HAP-1 (cell line): ENCODE data around the gene TNP1.

ENCODE experiments used
- DNase-seq, 2 experiments: peaks; one replicate each; pipeline ENCODE4 v3.0.0-alpha.2; 2016 to 2020; ENCODE audit warnings: low spot score in 2 of 2
- H3K27me3 ChIP-seq: fragments of 250-450 bp; sonication (Bioruptor Pico); 2 replicates; pipeline ENCODE4 v1.5.1; 2020; ENCODE audit warnings: low read depth, mild to moderate bottlenecking, moderate library complexity
- H3K36me3 ChIP-seq: fragments of 250-450 bp; sonication (Bioruptor Pico); replicated peaks from 2 replicates; pipeline ENCODE4 v1.5.1; 2020; ENCODE audit warnings: mild to moderate bottlenecking
- H3K4me1 ChIP-seq: fragments of 250-450 bp; sonication (Bioruptor Pico); 2 replicates; pipeline ENCODE4 v1.5.1; 2020; ENCODE audit warnings: mild to moderate bottlenecking
- H3K4me3 ChIP-seq: fragments of 250-450 bp; sonication (Bioruptor Pico); 2 replicates; pipeline ENCODE4 v1.5.1; 2020; ENCODE audit warnings: mild to moderate bottlenecking, moderate library complexity
- H3K9me3 ChIP-seq: fragments of 250-450 bp; sonication (Bioruptor Pico); 2 replicates; pipeline ENCODE4 v1.5.1; 2020; ENCODE audit warnings: mild to moderate bottlenecking, moderate library complexity
- in situ Hi-C: fragments of 300-500 bp; cut with MboI; formaldehyde crosslinking; loops from 3 replicates; pipeline ENCODE4 v1.14.3; 2020; ENCODE audit warnings: low sequenced_read_pairs, inconsistent platforms, mixed read lengths

Gene TNP1

DNA sequence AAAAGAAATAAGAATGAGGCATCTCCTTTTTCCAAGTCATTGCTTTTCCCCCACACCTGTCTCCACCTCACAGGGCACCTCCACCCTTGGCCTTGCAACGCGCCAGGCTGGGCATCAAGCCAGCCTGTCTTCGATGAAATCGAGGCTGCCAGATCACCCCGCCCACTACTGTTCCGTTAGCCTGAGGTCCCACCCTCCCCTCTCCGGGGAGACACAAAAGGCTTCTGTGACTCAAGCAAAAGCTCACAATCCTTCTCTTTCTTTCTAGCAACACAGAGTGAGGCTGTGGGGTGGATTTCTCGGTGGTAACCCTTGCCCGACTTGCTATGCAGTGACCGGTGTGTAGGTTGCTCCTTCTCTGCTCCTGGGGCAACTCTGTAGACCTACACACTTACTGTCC lies 9.9 kb downstream of the TNP1 start:
- Histone ChIP-seq H3K9me3 (no peaks in the 10 kb centered on the region), H3K36me3 (no peaks in the 10 kb centered on the region), H3K4me1 (0 out of 2 replicates have a peak, but pooled peaks cover 2% of the 10 kb centered on the region), H3K27me3 (no peaks in the 10 kb centered on the region), H3K4me3 (no peak overlapping the region)
- peak in 1 of 2 experiments; percentile 48 for DNase-seq
- in situ Hi-C loops, result no loop called here

DNA sequence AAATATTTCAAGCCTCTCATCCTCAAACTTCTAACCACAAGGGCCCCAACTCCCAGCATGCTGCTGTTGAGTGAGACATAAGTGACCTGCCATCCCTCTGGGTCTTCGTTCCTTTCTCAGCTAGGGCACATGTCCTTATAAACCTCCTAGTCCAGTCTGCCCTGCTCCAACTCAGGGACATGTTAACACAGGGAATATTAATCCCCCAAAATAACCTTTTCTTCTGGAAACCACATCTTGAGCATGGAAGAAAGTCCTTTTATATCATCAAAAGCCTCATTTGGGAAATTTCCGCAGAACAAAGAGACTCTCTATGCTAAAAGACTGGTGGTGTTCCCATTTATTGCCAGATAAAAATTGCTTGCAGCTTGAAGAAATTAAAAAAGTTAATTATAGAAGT lies 14.4 kb downstream of the TNP1 start:
- in situ Hi-C loops, result no loop called here
- H3K36me3 ChIP-seq, result no peaks in the 10 kb centered on the region
- no peaks in the 10 kb centered on the region for H3K9me3 ChIP-seq
- H3K27me3 ChIP-seq, result no peaks in the 10 kb centered on the region
- no peaks in the 10 kb centered on the region for H3K4me1 ChIP-seq
- H3K4me3 ChIP-seq, result no peak overlapping the region
- no peak for DNase-seq

DNA sequence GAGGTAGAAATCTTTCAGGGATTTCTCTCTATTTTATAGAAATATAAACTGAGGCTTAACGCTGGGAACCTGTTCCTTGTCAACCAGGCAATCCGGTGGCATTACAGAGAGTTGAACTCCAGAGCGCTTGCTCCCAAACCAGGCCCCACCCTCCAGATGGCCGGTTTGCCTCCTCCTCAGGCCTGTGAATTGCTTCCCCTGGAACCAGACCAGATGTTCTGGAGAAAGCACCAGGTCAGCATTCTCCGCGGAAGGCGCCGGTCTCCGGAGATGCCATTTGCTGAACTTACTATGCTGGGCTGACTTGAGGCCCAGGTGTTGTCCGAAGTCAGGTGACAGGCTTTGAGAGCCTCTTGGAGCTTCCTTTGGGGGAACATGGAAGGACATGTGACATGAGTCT lies 17.2 kb downstream of the TNP1 start:
- DNase-seq, result no peak
- H3K36me3 ChIP-seq, result no peaks in the 10 kb centered on the region
- no peaks in the 10 kb centered on the region for H3K4me1 ChIP-seq
- H3K27me3 ChIP-seq, result no peaks in the 10 kb centered on the region
- H3K4me3 ChIP-seq, result no peak overlapping the region
- in situ Hi-C loops, result no loop called here
- H3K9me3 ChIP-seq, result no peaks in the 10 kb centered on the region

DNA sequence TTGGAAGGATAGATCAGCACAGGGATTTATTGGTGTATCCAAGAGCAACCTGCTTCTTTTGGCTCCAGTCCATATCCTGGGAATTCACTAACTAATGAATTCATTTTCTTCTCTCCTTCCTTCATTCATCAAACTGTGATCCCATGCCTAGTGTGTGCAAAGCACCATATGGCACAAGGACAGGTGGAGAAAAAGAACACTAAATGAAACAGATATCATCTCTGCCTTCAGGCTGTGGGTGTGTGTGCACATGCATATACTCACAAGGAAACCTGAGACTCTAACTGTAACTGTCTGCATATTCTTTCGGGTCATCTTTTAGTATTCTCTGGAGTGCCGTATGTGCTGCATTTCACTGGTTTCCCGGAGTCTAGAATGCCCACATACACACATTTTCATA lies 20.2 kb downstream of the TNP1 start:
- Histone ChIP-seq H3K9me3 (no peaks in the 10 kb centered on the region), H3K4me3 (no peak overlapping the region), H3K27me3 (no peaks in the 10 kb centered on the region), H3K36me3 (no peaks in the 10 kb centered on the region), H3K4me1 (no peaks in the 10 kb centered on the region)
- in situ Hi-C loops, result no loop called here
- no peak for DNase-seq

DNA sequence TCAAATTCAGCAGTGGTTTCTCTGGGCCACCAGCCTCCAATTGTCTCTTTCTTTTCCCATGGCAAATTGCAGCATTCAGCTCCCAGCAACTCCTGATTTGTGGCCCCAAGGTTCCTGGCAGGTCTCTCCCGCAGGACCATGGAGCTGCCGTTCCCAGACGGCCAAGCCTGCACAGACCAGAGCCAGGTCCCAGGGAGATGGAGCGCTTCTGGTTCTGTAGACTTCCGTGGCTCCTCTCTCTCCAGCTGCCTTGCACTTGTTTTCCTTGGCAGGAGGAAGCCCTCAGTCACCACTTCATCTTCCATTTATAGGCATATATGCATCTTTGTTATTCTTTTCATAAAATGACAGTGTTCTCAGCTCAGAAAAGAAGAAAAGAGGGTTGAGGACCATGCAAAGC lies 21.7 kb downstream of the TNP1 start:
- no peak for DNase-seq
- H3K9me3 ChIP-seq, result no peaks in the 10 kb centered on the region
- H3K36me3 ChIP-seq, result no peaks in the 10 kb centered on the region
- no peak overlapping the region for H3K4me3 ChIP-seq
- no peaks in the 10 kb centered on the region for H3K27me3 ChIP-seq
- no peaks in the 10 kb centered on the region for H3K4me1 ChIP-seq
- in situ Hi-C loops, result no loop called here

DNA sequence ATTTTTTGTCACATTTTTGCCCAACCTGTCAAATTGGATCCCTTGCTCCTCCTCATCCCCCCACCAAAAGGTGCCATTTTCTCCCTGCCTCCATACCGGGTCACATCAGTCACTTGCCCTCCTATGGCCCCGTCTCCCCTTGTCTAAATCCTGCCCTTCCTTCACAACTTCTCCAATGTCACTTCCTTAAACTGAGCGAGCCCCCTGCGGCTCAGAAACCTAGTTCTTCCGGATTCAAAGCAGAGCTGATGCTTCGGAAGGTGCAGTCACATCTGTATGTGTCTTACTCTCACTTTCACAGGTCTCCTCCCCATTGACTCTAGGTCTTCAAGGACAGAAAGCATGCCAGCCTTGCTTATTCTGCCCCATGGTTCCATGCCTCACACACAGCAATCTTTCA lies 22.1 kb downstream of the TNP1 start:
- H3K27me3 ChIP-seq, result no peaks in the 10 kb centered on the region
- no peak for DNase-seq
- no peaks in the 10 kb centered on the region for H3K4me1 ChIP-seq
- no peaks in the 10 kb centered on the region for H3K9me3 ChIP-seq
- in situ Hi-C loops, result no loop called here
- H3K4me3 ChIP-seq, result no peak overlapping the region
- H3K36me3 ChIP-seq, result no peaks in the 10 kb centered on the region

DNA sequence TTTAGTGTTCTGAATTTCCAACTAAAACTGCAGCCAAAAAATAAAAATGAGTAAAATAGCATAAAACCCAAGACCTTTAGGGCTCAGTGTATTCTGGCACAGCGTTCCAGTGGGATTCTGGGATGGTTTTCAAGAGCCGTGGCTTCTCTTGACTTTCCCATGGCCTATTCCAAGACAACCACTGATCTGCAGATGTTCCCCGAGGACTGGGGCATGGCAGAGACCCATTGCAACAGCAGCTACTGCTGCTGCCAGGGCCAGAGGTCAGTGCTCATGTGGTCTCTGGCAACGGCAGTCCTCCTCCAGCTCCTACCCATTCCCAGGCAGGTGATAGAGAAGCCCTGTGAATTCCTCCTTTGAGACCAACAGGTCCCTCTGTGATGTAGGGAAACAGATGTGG lies 26.8 kb downstream of the TNP1 start:
- in situ Hi-C loops, result no loop called here
- H3K4me1 ChIP-seq, result no peaks in the 10 kb centered on the region
- no peaks in the 10 kb centered on the region for H3K36me3 ChIP-seq
- no peaks in the 10 kb centered on the region for H3K9me3 ChIP-seq
- DNase-seq, result no peak
- H3K27me3 ChIP-seq, result peaks cover 8% of the 10 kb centered on the region; the same call in 1 of the 2 replicates
- H3K4me3 ChIP-seq, result no peak overlapping the region

DNA sequence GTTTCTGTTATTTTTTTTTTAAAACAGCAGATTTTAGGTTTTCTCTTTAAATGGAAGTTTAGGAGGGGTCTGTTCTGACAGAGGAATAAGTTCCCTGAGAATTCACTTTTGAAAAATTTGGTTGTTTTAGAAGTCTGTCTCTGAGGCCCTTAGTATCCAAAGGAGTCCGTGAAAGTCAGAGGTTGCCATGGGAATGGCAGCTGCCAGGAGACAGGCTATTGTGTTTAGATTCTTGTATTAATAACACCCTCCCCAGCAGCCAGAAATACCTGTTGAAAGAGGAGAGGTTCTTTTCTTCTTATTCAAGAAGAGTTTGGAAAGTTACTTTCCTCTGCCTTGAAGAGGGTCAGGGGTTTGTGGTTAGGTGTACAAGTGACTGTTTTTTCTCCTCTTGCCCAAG lies 29.5 kb downstream of the TNP1 start:
- Histone ChIP-seq H3K9me3 (no peaks in the 10 kb centered on the region), H3K4me3 (no peak overlapping the region), H3K4me1 (no peaks in the 10 kb centered on the region), H3K27me3 (peaks cover 8% of the 10 kb centered on the region; the same call in 1 of the 2 replicates), H3K36me3 (no peaks in the 10 kb centered on the region)
- in situ Hi-C loops, result no loop called here
- DNase-seq, result no peak

DNA sequence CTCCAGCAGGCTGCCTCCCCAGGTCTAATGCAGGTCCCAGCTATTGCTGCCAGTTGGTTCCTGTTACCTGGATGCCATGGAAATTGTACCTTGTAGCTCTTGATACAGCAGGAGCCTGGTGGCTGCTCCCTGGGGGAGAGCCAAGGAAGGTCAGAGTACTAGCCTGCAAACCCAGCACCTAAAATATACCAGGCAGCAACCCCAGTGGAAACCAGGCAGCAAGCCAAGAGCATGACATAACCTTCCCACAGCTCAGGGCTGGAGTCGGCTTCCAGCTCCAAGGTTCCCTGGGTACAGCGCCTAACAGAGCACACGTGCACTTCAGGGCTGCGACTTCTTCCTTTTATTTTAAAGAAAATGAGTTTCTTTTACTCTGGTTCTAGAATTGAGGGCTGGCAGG lies 30.3 kb downstream of the TNP1 start:
- no peaks in the 10 kb centered on the region for H3K36me3 ChIP-seq
- no peak overlapping the region for H3K4me3 ChIP-seq
- H3K9me3 ChIP-seq, result no peaks in the 10 kb centered on the region
- H3K4me1 ChIP-seq, result no peaks in the 10 kb centered on the region
- no peak for DNase-seq
- in situ Hi-C loops, result no loop called here
- peaks cover 8% of the 10 kb centered on the region; the same call in 1 of the 2 replicates for H3K27me3 ChIP-seq

DNA sequence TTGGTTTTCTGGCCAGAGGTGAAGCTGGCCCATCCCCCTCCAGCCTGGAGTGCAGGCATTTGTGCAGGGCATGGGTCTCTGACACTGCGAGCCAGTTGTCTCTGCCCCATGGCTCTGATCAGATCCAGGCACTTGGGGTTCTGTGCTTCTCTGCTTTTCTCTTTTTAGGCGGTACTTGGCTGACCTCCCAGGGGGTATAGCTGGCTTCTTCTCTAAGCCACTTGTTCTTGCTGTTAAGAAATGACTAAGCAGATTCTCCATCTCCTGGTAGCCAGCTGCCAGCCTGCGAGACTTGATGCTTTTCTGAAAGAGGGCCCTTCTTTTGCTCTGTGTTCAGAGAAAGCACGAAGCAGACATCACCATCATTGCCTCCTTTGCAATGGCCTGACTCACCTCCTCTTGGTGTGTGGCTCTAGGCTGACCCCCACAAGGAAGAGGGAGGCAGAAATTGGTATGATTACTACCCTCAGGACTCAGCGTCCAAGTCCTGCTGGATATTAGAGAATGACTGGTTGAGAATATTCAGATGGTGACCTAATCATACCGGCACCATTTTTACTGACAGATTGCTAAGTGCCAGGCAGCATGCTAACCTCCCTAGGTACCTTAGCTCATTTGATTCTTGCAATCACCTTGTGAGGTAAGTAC lies 32.7 kb downstream of the TNP1 start:
- no peaks in the 10 kb centered on the region for H3K9me3 ChIP-seq
- no peak for DNase-seq
- H3K4me3 ChIP-seq, result no peak overlapping the region
- H3K4me1 ChIP-seq, result no peaks in the 10 kb centered on the region
- H3K36me3 ChIP-seq, result no peaks in the 10 kb centered on the region
- in situ Hi-C loops, result no loop called here
- peaks cover 8% of the 10 kb centered on the region; the same call in 1 of the 2 replicates for H3K27me3 ChIP-seq

DNA sequence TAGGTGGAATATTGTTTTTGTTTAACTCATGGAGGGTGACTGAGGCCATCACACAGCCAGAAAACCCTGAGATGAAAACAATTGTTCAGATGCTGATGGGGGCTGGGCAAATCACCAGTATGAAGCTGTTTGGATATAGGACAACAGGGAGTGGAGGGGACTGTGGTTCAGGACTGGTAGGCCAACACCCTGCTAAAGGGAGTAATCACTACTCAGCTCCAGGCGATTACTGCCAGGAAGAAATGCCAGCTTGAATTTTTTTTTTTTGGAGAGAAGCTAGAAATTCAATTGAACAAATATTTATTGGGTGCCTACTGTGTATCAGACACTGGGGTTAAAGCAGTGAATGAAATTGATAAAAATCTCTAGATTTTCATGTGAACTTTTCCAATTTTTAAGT lies 37.4 kb downstream of the TNP1 start:
- in situ Hi-C loops, result no loop called here
- no peak overlapping the region for H3K4me3 ChIP-seq
- no peaks in the 10 kb centered on the region for H3K4me1 ChIP-seq
- H3K27me3 ChIP-seq, result peaks cover 2% of the 10 kb centered on the region; the same call in 1 of the 2 replicates
- DNase-seq, result no peak
- no peaks in the 10 kb centered on the region for H3K36me3 ChIP-seq
- no peaks in the 10 kb centered on the region for H3K9me3 ChIP-seq

DNA sequence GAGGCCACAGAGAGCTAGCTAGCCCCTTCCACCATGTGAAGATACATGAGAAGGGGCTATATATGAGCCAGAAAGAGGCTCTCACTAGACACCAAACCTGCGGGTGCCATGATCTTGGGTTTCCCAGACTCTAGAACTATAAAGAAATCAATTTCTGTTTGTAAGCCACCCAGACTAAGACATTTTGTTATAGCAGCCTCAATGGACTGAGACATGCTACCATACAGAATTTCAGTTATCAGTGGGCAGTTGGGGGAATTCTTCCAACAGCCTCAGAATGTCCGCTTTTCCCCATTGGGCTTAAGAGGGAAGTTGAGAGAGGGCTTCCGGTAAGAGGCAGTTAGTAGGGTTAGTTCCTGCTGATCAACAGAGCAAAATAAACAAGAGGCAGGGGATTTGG lies 39.2 kb downstream of the TNP1 start:
- H3K4me1 ChIP-seq, result no peaks in the 10 kb centered on the region
- in situ Hi-C loops, result no loop called here
- no peak overlapping the region for H3K4me3 ChIP-seq
- H3K36me3 ChIP-seq, result no peaks in the 10 kb centered on the region
- no peaks in the 10 kb centered on the region for H3K9me3 ChIP-seq
- DNase-seq, result no peak
- H3K27me3 ChIP-seq, result peaks cover 2% of the 10 kb centered on the region; the same call in 1 of the 2 replicates

DNA sequence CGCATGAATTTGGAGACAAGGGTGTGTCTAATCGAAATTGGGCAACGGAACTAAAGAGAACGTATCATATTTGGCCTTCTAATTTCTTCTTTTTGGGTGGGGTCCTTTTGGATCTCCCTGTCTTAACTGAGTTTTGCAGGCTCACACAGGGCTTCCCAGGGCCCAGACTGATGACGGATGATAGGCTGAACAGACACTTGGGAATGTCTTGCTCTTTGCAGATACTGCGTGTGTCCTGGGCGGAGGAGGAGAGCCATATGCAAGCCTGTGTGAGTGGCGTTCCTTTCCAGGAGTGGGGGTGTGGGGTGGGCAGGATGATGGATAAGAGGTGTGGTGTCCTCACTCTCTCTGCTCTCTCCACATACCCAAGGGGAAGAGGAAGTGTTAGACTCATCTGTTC lies 40.1 kb downstream of the TNP1 start:
- DNase-seq, result no peak
- Histone ChIP-seq H3K27me3 (peaks cover 9% of the 10 kb centered on the region), H3K4me1 (no peaks in the 10 kb centered on the region), H3K9me3 (no peaks in the 10 kb centered on the region), H3K36me3 (no peaks in the 10 kb centered on the region), H3K4me3 (no peak overlapping the region)
- in situ Hi-C loops, result no loop called here

DNA sequence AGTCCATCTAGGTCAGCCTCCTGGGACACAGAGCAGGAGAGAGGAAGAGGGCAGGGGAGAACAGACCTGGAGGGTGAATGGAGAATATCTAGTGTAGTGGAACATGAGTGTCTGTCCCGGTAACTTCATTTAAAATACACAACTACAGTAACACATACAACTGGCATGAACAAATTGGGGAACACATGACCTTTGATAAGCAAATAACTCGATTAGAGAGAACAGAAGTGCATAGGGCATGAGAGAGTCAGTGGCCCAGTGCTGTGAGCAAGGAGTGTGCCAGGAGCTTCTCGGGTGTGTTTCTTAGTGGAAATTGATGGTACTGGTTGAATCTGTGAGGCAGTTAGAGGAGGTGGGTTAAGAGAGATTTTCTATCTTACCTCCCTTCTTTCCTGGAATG lies 40.8 kb downstream of the TNP1 start:
- H3K4me3 ChIP-seq, result no peak overlapping the region
- H3K4me1 ChIP-seq, result no peaks in the 10 kb centered on the region
- H3K36me3 ChIP-seq, result no peaks in the 10 kb centered on the region
- H3K27me3 ChIP-seq, result peaks cover 11% of the 10 kb centered on the region
- no peak for DNase-seq
- no peaks in the 10 kb centered on the region for H3K9me3 ChIP-seq
- in situ Hi-C loops, result no loop called here
